Endothelial cell of umbilical vein (primary cell): Measurements from ENCODE around the gene HJV. TPM values are rescaled to one million over a fixed set of nuclear protein-coding genes. Genes with fewer than 3 reads are reported as not detected.
"Not testable (repeated sequence)": the region's sequence is repeated elsewhere in the genome, so short reads cannot be mapped to it uniquely, and the experiment has no call there.

Experiments
- BruUV-seq: library from RNA; stranded (reverse); fragments of 400-500 nt; replicated peaks from 2 replicates; lab custom pipeline; 2021; lab: Mats Ljungman, UMichigan
- CTCF ChIA-PET: fragments of 300-600, 350-600 bp; sonication (Branson Sonifier 250); formaldehyde crosslinking; loops from one replicate; lab custom pipeline; 2021; ENCODE audit warnings: antibody characterized with exemption, inconsistent platforms; lab: Charles Lee
- POLR2A ChIA-PET: fragments of 300-600, 350-600 bp; sonication (Branson Sonifier 250); formaldehyde crosslinking; loops from one replicate; lab custom pipeline; 2021; ENCODE audit warnings: antibody characterized with exemption, inconsistent platforms; lab: Charles Lee
- DNase-seq: peaks from one replicate; pipeline ENCODE4 v3.0.0-alpha.2; 2011; ENCODE audit warnings: low read depth, low spot score
- FAIRE-seq: peaks from 2 replicates; lab custom pipeline; 2011; peaks lifted over from hg19 to GRCh38; lab: Jason Lieb, UNC
- H2AFZ ChIP-seq: 2 replicates; pipeline ENCODE4 v1.6.0; 2012; ENCODE audit warnings: low read depth, low read length, control low read depth, inconsistent platforms
- H3K27ac ChIP-seq: 2 replicates; pipeline ENCODE4 v1.5.1; 2011; ENCODE audit warnings: low read depth, mild to moderate bottlenecking, control low read depth, low read length, moderate library complexity; ENCODE audit not compliant: insufficient read depth
- H3K27me3 ChIP-seq, 2 experiments: 2 replicates each; pipeline versions ENCODE4 v1.6.0 to v1.6.1; 2011; ENCODE audit warnings: low read length in 2 of 2, mixed read lengths in 1 of 2; ENCODE audit not compliant: control insufficient read depth in 2 of 2, insufficient read depth in 2 of 2
- H3K36me3 ChIP-seq, 2 experiments: 2 replicates in 1 of 2; 3 replicates in 1 of 2; pipeline ENCODE4 v1.5.1; 2011; ENCODE audit warnings: low read length in 2 of 2, mild to moderate bottlenecking in 1 of 2, moderate library complexity in 1 of 2; ENCODE audit not compliant: control insufficient read depth in 2 of 2, insufficient read depth in 2 of 2; ENCODE audit errors: extremely low read depth in 1 of 2
- H3K4me1 ChIP-seq: 3 replicates; pipeline ENCODE4 v1.5.1; 2011; ENCODE audit warnings: mild to moderate bottlenecking, low read length; ENCODE audit not compliant: control insufficient read depth, insufficient read depth; ENCODE audit errors: extremely low read depth
- H3K4me2 ChIP-seq: 2 replicates; pipeline ENCODE4 v1.6.1; 2011; ENCODE audit warnings: low read length, control low read depth, mixed read lengths; ENCODE audit not compliant: insufficient read depth
- H3K4me3 ChIP-seq, 3 experiments: fragments of 200-600 bp in 1 of 3; sonication (generic), shearing (Covaris generic) in 1 of 3; replicated peaks in 1 of 3; 2 replicates each; pipeline ENCODE4 v1.5.1; 2011 to 2016; ENCODE audit warnings: control low read depth in 3 of 3, low read length in 3 of 3, mild to moderate bottlenecking in 2 of 3, inconsistent platforms in 1 of 3, low read depth in 1 of 3, moderate library complexity in 1 of 3; ENCODE audit not compliant: insufficient read depth in 1 of 3
- H3K79me2 ChIP-seq: 2 replicates; pipeline ENCODE4 v1.6.0; 2012; ENCODE audit warnings: low read length, inconsistent platforms; ENCODE audit not compliant: control insufficient read depth, insufficient read depth
- H3K9ac ChIP-seq: replicated peaks from 2 replicates; pipeline ENCODE3; 2011; ENCODE audit warnings: low read length, control low read depth; ENCODE audit not compliant: insufficient read depth; ENCODE audit errors: extremely low read depth
- H3K9me1 ChIP-seq: replicated peaks from 3 replicates; pipeline ENCODE4 v1.6.0; 2011; ENCODE audit warnings: mild to moderate bottlenecking, low read length; ENCODE audit not compliant: control insufficient read depth, insufficient read depth; ENCODE audit errors: extremely low read depth
- H3K9me3 ChIP-seq: replicated peaks from 2 replicates; pipeline ENCODE4 v1.5.1; 2012; ENCODE audit warnings: low read length, inconsistent platforms; ENCODE audit not compliant: control insufficient read depth, insufficient read depth
- H4K20me1 ChIP-seq: replicated peaks from 2 replicates; pipeline ENCODE3; 2011; ENCODE audit warnings: mild to moderate bottlenecking, low read length; ENCODE audit not compliant: control insufficient read depth, insufficient read depth; ENCODE audit errors: extremely low read depth
- EZH2 ChIP-seq: IDR thresholded peaks from 2 replicates; pipeline ENCODE4 v1.6.1; 2012; ENCODE audit warnings: borderline replicate concordance, low read depth, mild to moderate bottlenecking, moderate library complexity, low read length, inconsistent platforms; ENCODE audit not compliant: severe bottlenecking
- FOS ChIP-seq: IDR thresholded peaks from 2 replicates; pipeline ENCODE4 v1.6.1; 2011; ENCODE audit warnings: mild to moderate bottlenecking, low read length, moderate library complexity, borderline replicate concordance; ENCODE audit not compliant: insufficient read depth
- GATA2 ChIP-seq: IDR thresholded peaks from 2 replicates; pipeline ENCODE4 v1.7.0; 2011; ENCODE audit warnings: low read depth, mild to moderate bottlenecking, moderate library complexity, mixed read lengths, low read length; ENCODE audit not compliant: insufficient read length, insufficient read depth
- JUN ChIP-seq: IDR thresholded peaks from 2 replicates; pipeline ENCODE4 v1.6.1; 2011; ENCODE audit warnings: borderline replicate concordance, low read depth; ENCODE audit not compliant: insufficient read length, insufficient read depth
- MAX ChIP-seq: IDR thresholded peaks from 2 replicates; pipeline ENCODE4 v1.6.1; 2011; ENCODE audit not compliant: insufficient read depth, insufficient read length
- MYC ChIP-seq: IDR thresholded peaks from one replicate; pipeline ENCODE4 v1.6.1; 2011; ENCODE audit warnings: mild to moderate bottlenecking, low read depth, low read length
- POLR2A ChIP-seq: IDR thresholded peaks from 2 replicates; pipeline ENCODE4 v1.6.1; 2012; ENCODE audit warnings: low read depth, mild to moderate bottlenecking, control low read depth, low read length
- POLR2AphosphoS5 ChIP-seq: IDR thresholded peaks from 2 replicates; pipeline ENCODE4 v1.6.1; 2012; ENCODE audit warnings: low read depth, mild to moderate bottlenecking, control low read depth, low read length, moderate library complexity; ENCODE audit not compliant: insufficient read depth
- dilution Hi-C: fragments of 300-500 bp; cut with MboI; formaldehyde crosslinking; loops from one replicate; pipeline ENCODE4 v1.15.0; 2019; ENCODE audit warnings: low sequenced_read_pairs; ENCODE audit not compliant: extremely low pct_ligation_motif_present
- intact Hi-C: fragments of 100-400 bp; cut with micrococcal nuclease; formaldehyde crosslinking; loops from one replicate; pipeline ENCODE4 v1.10.0; 2022
- polyA plus RNA-seq, 4 experiments: library from polyadenylated mRNA; depleted of rRNA in 3 of 4; stranded (reverse) in 3 of 4; unstranded in 1 of 4; fragments of >200 nt; gene quantifications; 2 replicates each; pipeline versions ENCODE4 v1.2.1 to v1.2.3, GENCODE V29; 2011 to 2012; ENCODE audit warnings: missing spikeins in 1 of 4
- total RNA-seq: library from RNA; stranded (reverse); gene quantifications from 2 replicates; pipeline ENCODE4 v1.2.3, GENCODE V29; 2021
- TF ChIP-seq, protein P1 (sequence below), 2 donors: IDR thresholded peaks; 1 replicate in 1 of 2; 2 replicates in 1 of 2; pipeline ENCODE4 v1.5.1; 2011; ENCODE audit warnings: low read length in 2 of 2, mild to moderate bottlenecking in 2 of 2, moderate library complexity in 2 of 2, control low read depth in 1 of 2, inconsistent platforms in 1 of 2, low read depth in 1 of 2; ENCODE audit not compliant: insufficient read depth in 1 of 2; ENCODE audit errors: extremely low read depth in 1 of 2

The HJV gene
- total and polyA plus RNA-seq, 2 donors (not counting 3 experiments of a cell fraction or from before 2014, with no cell fraction given), result not detected

GRCh38 chr1:146029117-146029516 lies 7.6 kb upstream of the HJV start:
- Histone ChIP-seq H2AFZ (no peak overlapping the region), H3K4me3 (no peak overlapping the region), H3K27ac (no peak overlapping the region), H3K36me3 (no peaks in the 10 kb centered on the region), H3K79me2 (no peaks in the 10 kb centered on the region), H4K20me1 (no peaks in the 10 kb centered on the region), H3K9me3 (no peaks in the 10 kb centered on the region), H3K4me1 (no peaks in the 10 kb centered on the region), H3K9me1 (no peaks in the 10 kb centered on the region), H3K4me2 (no peak overlapping the region), H3K27me3 (peaks cover 3 to 6% of the 10 kb centered on the region in 2 experiments), H3K9ac (no peak overlapping the region)
- BruUV-seq, result no TSS peak
- FAIRE-seq (no peak), DNase-seq (no peak)
- CTCF ChIA-PET, result no interaction called here
- TF ChIP-seq MYC, result no peak
- TF ChIP-seq FOS, result no peak
- no peak for TF ChIP-seq JUN
- TF ChIP-seq POLR2A, result no peak
- TF ChIP-seq MAX, result no peak
- no peak for TF ChIP-seq EZH2
- TF ChIP-seq GATA2, result no peak
- TF ChIP-seq, protein P1, sequence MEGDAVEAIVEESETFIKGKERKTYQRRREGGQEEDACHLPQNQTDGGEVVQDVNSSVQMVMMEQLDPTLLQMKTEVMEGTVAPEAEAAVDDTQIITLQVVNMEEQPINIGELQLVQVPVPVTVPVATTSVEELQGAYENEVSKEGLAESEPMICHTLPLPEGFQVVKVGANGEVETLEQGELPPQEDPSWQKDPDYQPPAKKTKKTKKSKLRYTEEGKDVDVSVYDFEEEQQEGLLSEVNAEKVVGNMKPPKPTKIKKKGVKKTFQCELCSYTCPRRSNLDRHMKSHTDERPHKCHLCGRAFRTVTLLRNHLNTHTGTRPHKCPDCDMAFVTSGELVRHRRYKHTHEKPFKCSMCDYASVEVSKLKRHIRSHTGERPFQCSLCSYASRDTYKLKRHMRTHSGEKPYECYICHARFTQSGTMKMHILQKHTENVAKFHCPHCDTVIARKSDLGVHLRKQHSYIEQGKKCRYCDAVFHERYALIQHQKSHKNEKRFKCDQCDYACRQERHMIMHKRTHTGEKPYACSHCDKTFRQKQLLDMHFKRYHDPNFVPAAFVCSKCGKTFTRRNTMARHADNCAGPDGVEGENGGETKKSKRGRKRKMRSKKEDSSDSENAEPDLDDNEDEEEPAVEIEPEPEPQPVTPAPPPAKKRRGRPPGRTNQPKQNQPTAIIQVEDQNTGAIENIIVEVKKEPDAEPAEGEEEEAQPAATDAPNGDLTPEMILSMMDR (IDR thresholded peaks at IDR 0.05; ENCODE audit: extremely low read depth in 1 of 2, insufficient read depth in 1 of 2, low read depth in 1 of 2, low read length in 2 of 2), result no peak
- no peak for TF ChIP-seq POLR2AphosphoS5
- dilution Hi-C loops (no loop called here), intact Hi-C loops (no loop called here)
- POLR2A ChIA-PET, result no interaction called here

DNA sequence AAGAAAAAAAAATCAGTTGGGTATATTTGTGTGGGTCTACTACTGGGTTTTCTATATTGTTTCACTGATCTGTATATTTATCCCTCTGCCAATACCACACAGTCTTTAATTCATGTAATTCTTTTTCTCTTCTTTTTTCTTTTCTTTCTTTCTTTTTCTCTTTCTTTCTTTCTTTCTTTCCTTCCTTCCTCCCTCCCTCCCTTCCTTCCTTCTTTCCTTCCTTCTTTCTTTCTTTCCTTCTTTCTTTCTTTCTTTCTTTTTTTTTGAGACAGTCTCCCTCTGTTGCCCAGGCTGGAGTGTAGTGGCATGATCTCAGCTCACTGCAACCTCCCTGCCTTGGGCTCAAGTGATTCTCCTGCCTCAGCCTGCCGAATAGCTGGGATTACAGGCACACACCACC lies 5.1 kb upstream of the HJV start:
- H3K79me2 ChIP-seq, H3K9ac ChIP-seq, FAIRE-seq, H3K36me3 ChIP-seq, H3K9me1 ChIP-seq, dilution Hi-C loops, H3K9me3 ChIP-seq, H3K4me3 ChIP-seq, BruUV-seq, H4K20me1 ChIP-seq, DNase-seq, H3K4me1 ChIP-seq, H3K4me2 ChIP-seq, intact Hi-C loops, H3K27ac ChIP-seq, H2AFZ ChIP-seq: not testable (repeated sequence)
- POLR2A ChIA-PET, result interaction anchor here (1.7 kb wide), 1 partner anchor 25 kb away, joined by 4 read pairs; no protein-coding TSS in a partner anchor
- CTCF ChIA-PET, result interaction anchor here (0.9 to 2.0 kb wide), 2 partner anchors 9 to 181 kb away, joined by 3 to 7 read pairs; partner anchors contain the start of gene NUDT17
- peaks cover 8 to 12% of the 10 kb centered on the region in 2 experiments for H3K27me3 ChIP-seq
